Germinal center (tissue), 1 donor: ENCODE data around the gene TMEM25.
"Not testable (repeated sequence)": the region's sequence is repeated elsewhere in the genome, so short reads cannot be mapped to it uniquely, and the experiment has no call there.

Experiments
- DNase-seq: peaks from one replicate; pipeline ENCODE4 v3.0.0; 2012; ENCODE audit warnings: mixed read lengths, low spot score

Gene TMEM25

GRCh38 chr11:118532852-118533768 lies 2.1 kb downstream of the TMEM25 start:
- DNase-seq, result no peak

- no peak for DNase-seq
Measured at GRCh38 chr11:118533769-118534729, 3.1 kb downstream of the TMEM25 start.

GRCh38 chr11:118535261-118535660 lies 4.3 kb downstream of the TMEM25 start:
- no peak for DNase-seq

DNA sequence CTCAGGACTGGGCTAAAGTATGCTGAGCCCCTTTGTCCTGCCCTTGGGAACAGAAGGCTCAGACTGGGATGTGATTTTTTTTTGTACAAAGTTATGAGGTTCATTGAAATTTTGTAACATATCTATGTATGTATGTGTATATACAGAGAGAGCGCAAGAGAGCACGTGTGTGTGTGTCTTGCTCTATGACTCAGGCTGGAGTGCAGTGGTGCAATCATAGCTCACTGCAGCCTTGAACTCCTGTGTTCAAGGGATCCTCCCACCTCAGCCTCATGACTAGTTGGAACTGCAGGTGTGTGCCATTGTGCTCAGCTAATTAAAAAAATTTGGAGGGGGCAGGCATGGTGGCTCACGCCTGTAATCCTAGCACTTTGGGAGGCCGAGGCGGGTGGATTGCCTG lies 5.7 kb downstream of the TMEM25 start:
- DNase-seq, result no peak

GRCh38 chr11:118537409-118537980 lies 6.5 kb downstream of the TMEM25 start:
- no peak for DNase-seq

- no peak for DNase-seq
Measured at GRCh38 chr11:118544010-118544646, 13.1 kb downstream of the TMEM25 start.

DNA sequence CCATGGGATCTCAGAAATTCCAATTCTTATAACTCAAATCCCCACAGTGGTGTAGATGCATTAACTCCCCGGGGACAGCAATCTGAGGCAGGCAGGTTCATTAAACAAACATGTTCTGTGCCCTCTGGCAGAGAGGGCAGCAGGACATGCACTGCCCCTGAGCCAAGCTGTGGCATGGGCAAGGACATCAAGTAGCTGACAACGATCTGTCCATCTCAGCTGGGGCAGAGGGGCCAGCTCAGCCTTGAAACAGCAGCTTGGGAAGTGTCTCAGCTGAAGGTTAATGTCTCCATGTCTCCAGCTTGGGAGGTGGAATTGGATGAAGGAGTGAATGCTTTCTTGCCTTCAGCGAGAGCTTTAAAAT lies 13.6 kb downstream of the TMEM25 start:
- no peak for DNase-seq

DNA sequence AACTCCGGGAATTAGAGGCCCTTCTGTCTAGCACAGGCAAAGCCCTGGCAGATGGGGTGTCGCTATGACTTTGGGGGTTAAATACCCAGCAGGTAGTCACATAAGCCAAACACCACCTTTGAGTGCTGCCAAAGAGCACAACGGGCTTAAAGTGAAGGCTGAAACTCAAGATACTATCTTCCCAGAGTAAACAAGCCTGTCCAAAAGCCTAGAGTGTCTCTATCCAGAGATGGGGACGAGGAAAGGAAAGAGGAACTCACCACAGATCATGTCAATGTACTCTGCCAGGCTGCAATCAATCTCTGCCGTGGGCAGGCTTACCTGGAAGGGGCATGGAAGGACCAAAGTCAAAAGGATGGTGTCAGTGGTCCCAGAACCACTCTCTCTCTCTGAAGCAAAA lies 14.5 kb downstream of the TMEM25 start:
- no peak for DNase-seq

DNA sequence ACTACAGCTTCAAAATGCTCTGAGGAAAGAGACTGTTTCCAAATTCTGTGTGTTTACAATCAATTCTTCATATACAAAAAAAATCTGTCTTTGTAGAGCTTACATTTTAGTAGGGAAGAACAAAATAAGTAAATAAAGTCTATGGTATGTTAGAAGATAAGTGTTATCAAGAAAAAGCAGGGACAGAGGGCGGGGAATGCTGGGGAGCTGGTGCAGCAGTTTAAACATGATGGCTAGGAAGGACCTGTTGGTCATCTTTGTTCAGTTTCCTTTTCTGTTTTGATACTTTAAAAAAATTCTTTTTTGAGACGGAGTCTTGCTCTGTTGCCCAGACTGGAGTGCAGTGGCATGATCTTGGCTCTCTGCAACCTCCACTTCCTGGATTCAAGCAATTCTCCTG lies 16.1 kb downstream of the TMEM25 start:
- DNase-seq, result no peak

DNA sequence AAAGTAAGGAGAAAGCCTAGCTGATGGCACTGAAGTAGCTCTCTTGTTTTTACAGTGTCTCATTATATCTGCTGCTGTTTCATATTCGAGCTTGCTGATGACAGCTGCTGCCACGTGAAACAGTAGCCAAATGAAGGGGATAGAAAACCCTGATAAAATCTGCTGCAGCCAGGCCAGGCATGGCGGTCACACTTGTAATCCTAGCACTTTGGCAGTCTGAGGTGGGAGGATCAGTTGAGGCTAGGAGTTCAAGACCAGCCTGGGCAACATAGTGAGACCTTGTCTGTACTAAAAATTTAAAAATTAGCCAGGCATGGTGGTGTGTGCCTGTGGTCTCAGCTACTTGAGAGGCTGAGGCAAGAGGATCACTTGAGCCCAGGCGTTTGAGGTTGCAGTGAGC lies 21.3 kb downstream of the TMEM25 start:
- no peak for DNase-seq

DNA sequence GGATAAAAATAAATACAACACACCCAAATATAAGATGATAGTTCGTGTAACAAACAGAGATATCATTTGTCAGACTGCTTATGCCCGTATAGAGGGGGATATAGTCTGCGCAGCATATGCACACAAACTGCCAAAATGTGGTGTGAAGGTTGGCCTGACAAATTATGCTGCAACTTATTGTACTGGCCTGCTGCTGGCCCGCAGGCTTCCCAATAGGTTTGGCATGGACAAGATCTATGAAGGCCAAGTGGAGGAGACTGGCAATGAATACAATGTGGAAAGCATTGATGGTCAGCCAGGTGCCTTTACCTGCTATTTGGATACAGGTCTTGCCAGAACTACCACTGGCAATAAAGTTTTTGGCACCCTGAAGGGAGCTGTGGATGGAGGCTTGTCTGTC lies 29.8 kb downstream of the TMEM25 start:
- DNase-seq, result no peak

GRCh38 chr11:118565051-118565450 lies 34.1 kb downstream of the TMEM25 start:
- DNase-seq, result no peak

GRCh38 chr11:118569670-118570069 lies 38.7 kb downstream of the TMEM25 start:
- DNase-seq, result no peak

DNA sequence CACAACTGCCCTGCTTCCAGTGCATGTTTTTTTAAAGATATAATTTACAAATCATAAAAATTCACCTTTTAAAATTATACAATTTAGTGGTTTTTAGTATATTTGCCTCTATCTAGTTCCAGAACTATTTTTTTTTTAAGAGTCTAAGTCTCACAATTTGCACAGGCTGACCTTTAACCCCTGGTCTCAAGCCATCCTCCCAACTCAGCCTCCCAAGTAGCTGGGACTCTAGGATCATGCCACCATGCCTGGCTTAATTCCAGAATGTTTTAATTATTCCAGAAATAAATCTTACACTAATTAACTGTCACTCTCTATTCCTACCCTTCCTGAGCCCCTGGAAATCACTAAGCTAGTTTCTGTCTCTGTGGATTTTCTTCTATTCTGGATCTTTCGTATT lies 39.8 kb downstream of the TMEM25 start:
- DNase-seq, result no peak

DNA sequence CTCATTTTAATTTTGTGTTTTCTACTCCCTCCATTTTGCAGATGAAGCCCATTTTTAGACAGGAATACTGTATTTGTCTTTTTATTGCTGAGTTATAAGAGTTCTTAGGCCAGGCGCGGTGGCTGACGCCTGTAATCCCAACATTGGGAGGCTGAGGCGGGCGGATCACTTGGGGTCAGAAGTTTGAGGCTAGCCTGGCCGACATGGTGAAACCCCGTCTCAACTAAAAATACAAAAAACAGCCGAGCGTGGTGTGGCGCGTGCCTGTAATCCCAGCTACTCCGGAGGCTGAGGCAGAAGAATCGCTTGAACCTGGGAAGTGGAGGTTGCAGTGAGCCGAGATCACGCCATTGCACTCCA lies 40.7 kb downstream of the TMEM25 start:
- not testable (repeated sequence) for DNase-seq

GRCh38 chr11:118572061-118572980 lies 41.3 kb downstream of the TMEM25 start, which contains the start of gene ARCN1:
Gene ARCN1, plus strand, starts transcription at chr11:118572409. Its CDS starts 139 bp downstream, at chr11:118572548.
- DNase-seq, result peak; percentile 91

DNA sequence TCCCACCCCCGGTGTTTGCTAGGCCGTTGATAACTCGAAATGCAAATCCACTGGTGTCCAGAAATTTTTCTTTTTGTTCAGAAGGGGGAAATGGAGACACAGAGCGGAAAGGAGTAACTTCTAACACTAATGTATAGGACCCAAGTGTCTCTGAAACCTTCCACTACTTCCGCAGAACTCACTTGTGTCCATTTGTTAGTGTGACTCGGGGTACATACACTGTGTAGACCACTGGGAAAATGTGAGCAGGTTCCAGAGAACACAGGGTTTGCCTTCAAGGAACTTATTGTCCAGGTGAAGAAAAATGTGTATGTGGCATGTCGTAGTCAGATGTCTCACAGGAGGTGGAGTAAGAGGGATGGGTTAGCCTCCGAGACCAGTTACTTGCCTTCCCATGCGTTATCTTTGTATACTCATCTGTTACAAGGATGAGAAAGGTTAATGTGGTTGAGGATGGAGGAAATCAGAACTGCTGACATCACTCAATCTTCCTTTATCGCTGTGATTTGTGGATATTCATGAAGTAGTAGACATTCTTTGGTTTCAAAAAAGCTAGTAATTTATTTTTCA lies 42.1 kb downstream of the TMEM25 start:
- DNase-seq, result no peak

DNA sequence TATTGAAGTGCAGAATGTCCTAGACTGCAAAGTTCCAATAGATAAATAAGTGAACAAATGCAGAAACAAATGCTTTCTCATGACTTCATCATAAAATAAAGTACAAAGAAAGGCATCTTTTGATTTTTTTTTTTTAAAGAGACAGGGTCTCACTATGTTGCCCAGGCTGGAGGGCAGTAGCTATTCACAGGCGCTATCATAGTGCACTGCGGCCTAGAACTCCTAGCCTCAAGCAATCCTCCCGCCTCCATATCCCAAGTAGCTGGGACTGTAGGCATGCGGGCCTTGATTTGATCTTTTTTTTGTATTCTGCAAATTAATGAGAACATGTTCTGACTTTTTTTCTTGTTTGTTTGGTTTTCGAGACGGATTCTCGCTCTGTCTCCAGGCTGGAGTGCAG lies 43.6 kb downstream of the TMEM25 start:
- no peak for DNase-seq

GRCh38 chr11:118577995-118578394 lies 47.0 kb downstream of the TMEM25 start:
- not testable (repeated sequence) for DNase-seq

- no peak for DNase-seq
Measured at GRCh38 chr11:118581057-118581456, 50.1 kb downstream of the TMEM25 start.
